Measurements from ENCODE around the gene MUS81.
A peak's percentile ranks its signal among the peaks of the same experiment; 100 is the strongest.

MUS81 gene

DNA sequence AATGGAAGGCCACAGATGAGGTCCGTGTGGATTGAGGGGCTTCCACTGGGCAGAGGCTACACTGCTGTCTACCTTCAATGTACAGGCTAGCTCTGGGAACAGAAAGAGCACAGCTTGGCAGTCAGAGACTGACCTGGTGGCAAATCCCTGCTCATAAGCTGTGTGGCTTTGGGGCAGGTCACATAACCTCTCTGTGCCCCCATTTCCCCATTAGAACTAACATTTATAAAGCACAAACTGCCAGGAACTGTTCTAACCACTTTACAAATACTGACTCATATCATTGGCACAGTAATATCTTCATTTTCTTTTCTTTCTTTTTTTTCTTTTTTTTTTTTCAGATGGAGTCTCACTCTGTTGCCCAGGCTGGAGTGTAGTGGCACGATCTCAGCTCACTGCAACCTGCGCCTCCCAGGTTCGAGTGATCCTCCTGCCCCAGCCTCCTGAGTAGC, 36.8 kb downstream of the MUS81 start:
- WGBS, 2 experiments (ENCODE audit: insufficient coverage in 2 of 2) = 84 to 100% methylated on average over 3 to 4 of the region's 4 CpGs
- H3K9me3 ChIP-seq (ENCODE audit: control insufficient read depth, low read length) = no peaks in the 10 kb centered on the region
- peaks cover 46% of the 10 kb centered on the region for H3K4me1 ChIP-seq (ENCODE audit: control insufficient read depth, insufficient read depth, low read length, poor library complexity, severe bottlenecking)

DNA sequence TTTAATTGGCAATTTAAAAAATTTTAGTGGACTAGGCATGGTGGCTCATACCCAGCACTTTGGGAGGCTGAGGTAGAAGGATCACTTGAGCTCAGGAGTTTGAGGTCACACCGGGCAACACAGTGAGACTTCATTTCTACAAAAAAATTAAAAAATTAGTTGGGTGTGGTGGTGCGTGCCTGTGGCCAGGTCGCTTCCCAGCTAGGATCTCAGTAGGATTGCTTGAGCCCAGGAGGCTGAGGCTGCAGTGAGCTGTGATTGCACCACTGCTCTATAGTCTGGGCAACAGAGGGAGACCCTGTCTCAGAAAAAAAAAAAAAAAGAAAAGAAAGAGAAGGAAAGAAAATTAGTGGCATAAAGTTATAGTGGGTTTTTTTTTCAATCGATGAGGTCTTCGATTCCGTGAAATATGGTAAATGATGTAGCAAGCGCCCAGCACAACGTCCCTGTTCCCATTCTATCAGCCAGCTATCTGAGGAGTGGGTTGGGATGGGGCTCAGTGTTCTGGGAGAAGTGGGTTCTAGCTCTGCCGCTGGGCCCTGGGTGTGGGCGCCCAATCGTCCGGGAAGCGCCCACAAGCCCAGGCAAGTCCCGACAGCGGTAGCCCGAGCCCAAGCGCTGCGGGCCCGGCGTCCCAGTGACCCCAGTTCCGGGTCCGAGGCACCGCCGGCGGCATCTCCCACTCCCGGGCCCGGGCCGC, 38.6 kb downstream of the MUS81 start:
- peaks cover 41% of the 10 kb centered on the region for H3K36me3 ChIP-seq (ENCODE audit: control insufficient read depth, insufficient read depth, low read length)
- peak overlapping the region; percentile 70 for H3K4me3 ChIP-seq (ENCODE audit: extremely low read depth, insufficient read depth, low read length, poor library complexity, severe bottlenecking)
- H3K4me1 ChIP-seq (ENCODE audit: control insufficient read depth, insufficient read depth, low read length, poor library complexity, severe bottlenecking) = peaks cover 46% of the 10 kb centered on the region
- 16 to 25% methylated on average over 20 to 25 of the region's 28 CpGs for WGBS, 2 experiments (ENCODE audit: insufficient coverage in 2 of 2)
- H3K9me3 ChIP-seq (ENCODE audit: control insufficient read depth, low read length) = no peaks in the 10 kb centered on the region
- H3K27ac ChIP-seq (ENCODE audit: low read depth, low read length, severe bottlenecking) = peak overlapping the region; percentile 79

More for the DNA sequence above, 36.8 kb downstream of the MUS81 start:
- Histone ChIP-seq H3K4me3 (ENCODE audit: extremely low read depth, insufficient read depth, low read length, poor library complexity, severe bottlenecking) (no peak overlapping the region), H3K27ac (ENCODE audit: low read depth, low read length, severe bottlenecking) (no peak overlapping the region), H3K36me3 (ENCODE audit: control insufficient read depth, insufficient read depth, low read length) (peaks cover 53% of the 10 kb centered on the region)

DNA sequence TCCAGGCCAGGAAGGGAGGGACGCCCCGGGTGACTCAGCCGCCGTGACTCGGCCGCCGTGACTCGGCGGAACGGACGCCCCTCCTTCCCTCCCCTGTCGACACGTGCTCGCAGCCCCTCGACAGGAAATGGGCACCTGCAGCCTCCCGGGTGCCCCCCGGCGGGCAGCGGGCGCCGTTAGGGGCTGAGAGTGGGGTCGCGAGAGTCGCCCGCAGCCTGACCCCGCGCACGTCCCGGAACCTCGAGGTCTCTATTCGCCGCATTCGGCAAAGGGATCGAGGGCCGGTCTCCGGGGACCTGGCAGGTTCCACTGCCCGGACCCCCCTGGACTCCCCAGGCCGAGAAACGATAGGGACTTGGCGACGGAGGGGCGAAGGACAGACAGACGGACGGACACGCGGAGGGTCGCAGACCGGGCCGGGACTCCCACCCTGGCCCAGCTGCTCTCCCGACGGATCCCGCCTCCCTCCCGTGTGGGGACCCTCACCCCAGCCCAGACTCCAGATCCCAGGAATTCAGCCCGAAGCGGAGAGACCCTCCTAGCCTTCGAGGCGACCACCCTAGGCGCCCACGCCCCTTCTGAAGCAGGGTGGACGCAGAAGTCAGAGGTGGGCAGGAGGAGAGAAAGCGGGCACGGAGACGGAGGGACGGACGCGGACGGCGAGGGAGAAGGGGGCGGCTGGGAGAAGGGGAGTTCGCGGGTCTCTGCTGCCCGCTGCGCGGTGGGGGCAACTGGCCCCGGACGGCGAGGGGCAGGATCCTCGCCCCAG, 39.3 kb downstream of the MUS81 start:
- Histone ChIP-seq H3K9me3 (ENCODE audit: control insufficient read depth, low read length) (no peaks in the 10 kb centered on the region), H3K4me1 (ENCODE audit: control insufficient read depth, insufficient read depth, low read length, poor library complexity, severe bottlenecking) (peaks cover 44% of the 10 kb centered on the region), H3K27ac (ENCODE audit: low read depth, low read length, severe bottlenecking) (peak overlapping the region; percentile 79), H3K36me3 (ENCODE audit: control insufficient read depth, insufficient read depth, low read length) (peaks cover 36% of the 10 kb centered on the region), H3K4me3 (ENCODE audit: extremely low read depth, insufficient read depth, low read length, poor library complexity, severe bottlenecking) (peak overlapping the region; percentile 70)
- 1 to 2% methylated on average over 55 to 58 of the region's 78 CpGs for WGBS, 2 experiments (ENCODE audit: insufficient coverage in 2 of 2)

DNA sequence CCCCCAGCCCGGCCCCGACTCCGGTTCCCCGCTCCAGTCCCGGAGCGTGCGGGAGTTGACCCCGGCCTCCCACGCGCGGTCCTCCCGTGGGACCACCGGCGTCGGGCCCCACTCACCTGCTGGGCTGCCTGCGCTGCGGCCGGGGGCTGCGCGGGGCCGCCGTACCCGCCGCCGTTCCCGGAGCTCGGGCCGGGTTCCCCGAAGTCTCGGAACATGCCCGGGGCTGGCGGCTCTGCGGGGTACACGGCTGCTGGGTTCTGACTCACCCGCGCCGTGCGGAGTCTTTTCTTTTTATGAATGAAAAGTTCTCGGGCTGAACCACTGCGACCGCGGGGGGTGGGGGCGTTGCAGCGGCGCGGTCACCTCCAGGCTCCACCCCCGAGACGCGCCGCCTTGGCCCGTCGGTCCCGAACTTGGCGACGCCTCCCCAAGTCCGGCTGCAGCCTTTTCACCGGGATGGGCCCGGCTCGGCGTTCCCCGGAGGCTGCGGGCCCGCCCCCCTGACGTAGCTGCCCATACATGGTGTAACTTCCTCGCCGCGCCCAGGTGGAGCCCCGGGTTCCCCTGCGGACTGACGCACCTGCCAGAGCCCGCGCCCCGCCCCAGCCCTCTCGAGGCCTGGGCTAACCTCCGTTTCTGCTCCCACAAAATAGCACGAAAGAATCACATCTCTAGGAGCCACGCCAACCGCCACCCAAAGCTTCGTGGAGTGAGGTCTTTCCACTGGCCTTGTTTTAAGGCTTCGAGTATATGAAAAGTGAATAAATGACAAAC, 40.1 kb downstream of the MUS81 start, which contains the start of gene FOSL1:
TSS of gene FOSL1 (minus strand) at position 264 of the 774 bp plus-strand sequence. CDS start at position 215, 49 bp downstream.
- Histone ChIP-seq H3K4me1 (ENCODE audit: control insufficient read depth, insufficient read depth, low read length, poor library complexity, severe bottlenecking) (peaks cover 44% of the 10 kb centered on the region), H3K4me3 (ENCODE audit: extremely low read depth, insufficient read depth, low read length, poor library complexity, severe bottlenecking) (peak within 1 kb of the TSS; percentile 70), H3K27ac (ENCODE audit: low read depth, low read length, severe bottlenecking) (peak within 1 kb of the TSS; percentile 79), H3K9me3 (ENCODE audit: control insufficient read depth, low read length) (no peaks in the 10 kb centered on the region), H3K36me3 (ENCODE audit: control insufficient read depth, insufficient read depth, low read length) (peaks cover 29% of the 10 kb centered on the region)
- WGBS, 2 experiments (ENCODE audit: insufficient coverage in 2 of 2) = 0 to 1% methylated on average over 63 to 68 of the region's 80 CpGs

DNA sequence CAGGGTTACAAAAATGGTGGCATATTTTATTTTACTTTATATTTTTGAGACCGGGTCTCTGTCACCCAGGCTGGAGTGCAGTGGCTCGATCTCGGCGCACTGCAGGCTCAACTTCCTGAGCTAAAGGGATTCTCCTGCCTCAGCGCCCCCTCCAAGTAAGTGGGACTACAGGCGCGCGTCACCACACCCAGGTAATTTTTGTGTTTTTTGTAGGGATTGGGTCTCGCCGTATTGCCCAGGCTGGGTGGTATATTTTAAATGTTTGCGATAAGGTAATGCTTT, 40.6 kb downstream of the MUS81 start:
- no peaks in the 10 kb centered on the region for H3K9me3 ChIP-seq (ENCODE audit: control insufficient read depth, low read length)
- H3K36me3 ChIP-seq (ENCODE audit: control insufficient read depth, insufficient read depth, low read length) = peaks cover 24% of the 10 kb centered on the region
- peaks cover 44% of the 10 kb centered on the region for H3K4me1 ChIP-seq (ENCODE audit: control insufficient read depth, insufficient read depth, low read length, poor library complexity, severe bottlenecking)
- H3K4me3 ChIP-seq (ENCODE audit: extremely low read depth, insufficient read depth, low read length, poor library complexity, severe bottlenecking) = peak overlapping the region; percentile 70
- WGBS, 2 experiments (ENCODE audit: insufficient coverage in 2 of 2) = 69 to 71% methylated on average over 5 to 8 of the region's 11 CpGs
- peak overlapping the region; percentile 31 for H3K27ac ChIP-seq (ENCODE audit: low read depth, low read length, severe bottlenecking)

DNA sequence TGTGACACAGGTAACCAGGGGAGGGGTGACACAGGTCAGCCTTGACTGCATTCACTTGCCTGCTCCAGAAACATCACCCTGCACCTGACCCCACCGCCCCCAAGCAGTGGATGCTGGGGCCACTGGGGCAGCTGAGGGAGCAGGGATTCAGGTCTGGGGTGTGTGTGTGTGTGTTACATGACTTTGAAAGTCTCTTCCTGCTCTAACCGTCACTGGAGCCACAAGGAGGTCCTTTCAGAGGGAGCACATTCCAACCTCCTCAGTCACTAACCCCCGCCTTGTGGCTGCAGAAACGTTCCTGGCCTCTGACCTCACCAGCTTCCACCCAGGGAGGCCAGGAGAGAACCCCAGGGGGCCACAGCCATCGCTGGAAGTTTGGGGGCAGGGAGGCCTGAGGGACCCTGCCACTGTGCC, 42.8 kb downstream of the MUS81 start:
- Histone ChIP-seq H3K4me1 (ENCODE audit: control insufficient read depth, insufficient read depth, low read length, poor library complexity, severe bottlenecking) (peaks cover 34% of the 10 kb centered on the region), H3K9me3 (ENCODE audit: control insufficient read depth, low read length) (no peaks in the 10 kb centered on the region), H3K4me3 (ENCODE audit: extremely low read depth, insufficient read depth, low read length, poor library complexity, severe bottlenecking) (no peak overlapping the region), H3K27ac (ENCODE audit: low read depth, low read length, severe bottlenecking) (peak overlapping the region; percentile 75), H3K36me3 (ENCODE audit: control insufficient read depth, insufficient read depth, low read length) (peaks cover 4% of the 10 kb centered on the region)
- 0 to 8% methylated on average over 2 of the region's 5 CpGs for WGBS, 2 experiments (ENCODE audit: insufficient coverage in 2 of 2)

DNA sequence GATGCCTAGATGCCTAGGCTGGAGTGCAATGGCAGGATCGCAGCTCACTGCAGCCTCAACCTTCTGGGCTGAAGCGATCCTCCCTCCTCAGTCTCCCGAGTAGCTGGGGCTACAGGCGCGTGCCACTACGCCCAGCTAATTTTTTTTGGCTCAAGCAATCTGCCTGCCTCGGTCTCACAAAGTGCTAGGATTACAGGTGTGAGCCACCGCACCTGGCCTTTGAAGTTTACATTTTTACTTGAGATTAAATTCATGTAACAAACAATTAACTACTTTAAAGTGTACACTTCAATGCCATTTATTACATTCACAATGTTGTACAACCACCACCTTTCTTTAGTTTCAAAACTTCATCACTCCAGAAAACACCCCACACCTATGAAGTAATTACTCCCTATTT, 43.5 kb downstream of the MUS81 start:
- Histone ChIP-seq H3K4me3 (ENCODE audit: extremely low read depth, insufficient read depth, low read length, poor library complexity, severe bottlenecking) (no peak overlapping the region), H3K27ac (ENCODE audit: low read depth, low read length, severe bottlenecking) (peak overlapping the region; percentile 75), H3K9me3 (ENCODE audit: control insufficient read depth, low read length) (no peaks in the 10 kb centered on the region), H3K36me3 (ENCODE audit: control insufficient read depth, insufficient read depth, low read length) (no peaks in the 10 kb centered on the region), H3K4me1 (ENCODE audit: control insufficient read depth, insufficient read depth, low read length, poor library complexity, severe bottlenecking) (peaks cover 31% of the 10 kb centered on the region)
- 74 to 86% methylated on average over 8 of the region's 8 CpGs for WGBS, 2 experiments (ENCODE audit: insufficient coverage in 2 of 2)

DNA sequence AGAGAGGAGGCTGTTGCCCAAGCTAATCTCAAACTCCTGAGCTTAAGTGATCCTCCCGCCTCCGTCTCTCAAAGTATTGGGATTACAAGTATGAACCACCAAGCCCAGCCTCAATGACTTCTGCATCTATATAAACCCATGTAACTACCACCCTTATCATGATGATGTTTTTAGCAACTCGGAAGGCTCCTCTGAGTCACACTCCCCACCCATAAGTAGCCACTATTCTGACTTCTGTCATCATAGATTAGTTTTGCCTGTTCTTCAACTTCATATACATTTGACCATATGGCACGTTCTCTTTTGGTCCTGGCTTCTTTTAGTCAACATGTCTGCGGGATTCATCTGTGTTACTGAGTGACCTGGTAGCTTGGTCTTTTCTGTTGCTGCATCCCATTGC, 46.4 kb downstream of the MUS81 start:
- 87 to 99% methylated on average over 5 of the region's 5 CpGs for WGBS, 2 experiments (ENCODE audit: insufficient coverage in 2 of 2)
- H3K9me3 ChIP-seq (ENCODE audit: control insufficient read depth, low read length) = no peaks in the 10 kb centered on the region

DNA sequence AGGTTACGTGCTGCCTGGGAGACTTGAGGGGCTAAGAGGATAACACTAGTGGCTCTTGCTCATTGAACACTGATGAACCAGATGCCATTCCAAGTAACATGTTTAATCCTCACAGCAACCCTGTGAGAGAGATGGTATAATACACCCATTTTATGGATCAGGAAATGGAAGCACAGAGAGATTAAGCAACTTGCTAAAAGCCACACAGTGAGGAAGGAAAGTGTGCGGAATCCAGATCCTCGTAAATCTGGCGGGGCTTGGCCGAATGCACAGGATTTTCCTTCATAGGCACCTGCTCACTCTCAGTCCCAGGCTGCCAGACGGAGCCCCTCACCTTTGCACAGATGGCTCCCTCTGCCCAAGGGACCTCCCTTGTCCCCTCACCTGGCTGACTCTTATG, 47.6 kb downstream of the MUS81 start:
- WGBS, 2 experiments (ENCODE audit: insufficient coverage in 2 of 2) = 82 to 93% methylated on average over 5 to 6 of the region's 6 CpGs
- H3K4me1 ChIP-seq (ENCODE audit: control insufficient read depth, insufficient read depth, low read length, poor library complexity, severe bottlenecking) = peaks cover 29% of the 10 kb centered on the region
- H3K27ac ChIP-seq (ENCODE audit: low read depth, low read length, severe bottlenecking) = no peak overlapping the region
- H3K4me3 ChIP-seq (ENCODE audit: extremely low read depth, insufficient read depth, low read length, poor library complexity, severe bottlenecking) = no peak overlapping the region
- H3K9me3 ChIP-seq (ENCODE audit: control insufficient read depth, low read length) = no peaks in the 10 kb centered on the region
- H3K36me3 ChIP-seq (ENCODE audit: control insufficient read depth, insufficient read depth, low read length) = no peaks in the 10 kb centered on the region

More for the DNA sequence above, 46.4 kb downstream of the MUS81 start:
- Histone ChIP-seq H3K27ac (ENCODE audit: low read depth, low read length, severe bottlenecking) (no peak overlapping the region), H3K4me1 (ENCODE audit: control insufficient read depth, insufficient read depth, low read length, poor library complexity, severe bottlenecking) (peaks cover 29% of the 10 kb centered on the region), H3K4me3 (ENCODE audit: extremely low read depth, insufficient read depth, low read length, poor library complexity, severe bottlenecking) (no peak overlapping the region), H3K36me3 (ENCODE audit: control insufficient read depth, insufficient read depth, low read length) (no peaks in the 10 kb centered on the region)

DNA sequence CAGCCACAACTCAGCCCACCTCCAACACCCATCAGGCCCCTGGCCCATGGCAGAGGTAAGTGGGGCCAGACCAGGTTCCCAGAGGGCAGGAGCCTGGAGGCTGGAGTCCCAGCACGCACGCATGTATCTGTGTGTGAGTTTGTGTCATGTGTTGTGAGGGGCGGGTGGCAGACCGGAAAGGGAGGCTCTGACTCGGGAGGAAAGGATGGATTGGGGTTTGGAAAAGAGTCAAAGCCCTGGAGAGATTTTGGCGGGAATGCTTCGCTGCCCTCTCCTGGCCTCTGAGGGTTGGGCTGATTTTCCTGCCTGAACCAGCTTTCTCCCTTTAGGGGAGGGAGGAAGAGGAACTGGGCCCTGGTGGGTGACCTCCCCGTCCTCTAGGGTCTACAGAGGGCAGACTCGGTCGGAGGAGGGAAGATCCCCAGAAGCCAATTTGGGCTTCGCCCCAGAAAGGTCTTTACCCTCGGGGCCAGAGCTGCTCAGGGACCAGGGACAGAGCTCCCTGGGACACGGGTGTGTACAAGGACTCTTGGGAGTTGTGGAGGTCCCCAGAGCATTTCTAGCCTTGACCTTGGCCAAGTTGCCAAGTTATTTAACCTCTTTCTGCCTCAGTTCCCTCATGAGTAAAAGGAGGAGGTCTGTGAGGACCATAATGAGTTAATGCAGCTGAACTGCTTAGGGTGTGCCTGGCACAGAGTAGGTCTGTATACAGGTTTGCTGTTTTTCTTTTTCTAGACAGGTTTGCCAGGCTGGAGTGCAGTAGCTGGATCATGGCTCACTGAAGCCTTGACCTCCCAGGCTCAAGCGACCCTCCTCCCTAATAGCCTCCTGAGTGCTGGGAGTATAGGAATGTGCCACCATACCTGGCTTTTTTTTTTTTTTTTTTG, 51.7 kb downstream of the MUS81 start:
- WGBS, 2 experiments (ENCODE audit: insufficient coverage in 2 of 2) = 32 to 38% methylated on average over 12 of the region's 14 CpGs
- Histone ChIP-seq H3K36me3 (ENCODE audit: control insufficient read depth, insufficient read depth, low read length) (peaks cover 5% of the 10 kb centered on the region), H3K4me3 (ENCODE audit: extremely low read depth, insufficient read depth, low read length, poor library complexity, severe bottlenecking) (no peak overlapping the region), H3K27ac (ENCODE audit: low read depth, low read length, severe bottlenecking) (no peak overlapping the region), H3K9me3 (ENCODE audit: control insufficient read depth, low read length) (no peaks in the 10 kb centered on the region), H3K4me1 (ENCODE audit: control insufficient read depth, insufficient read depth, low read length, poor library complexity, severe bottlenecking) (peaks cover 48% of the 10 kb centered on the region)
